H9 (cell line): ENCODE data around the gene C5AR1. TPM values are rescaled to one million over a fixed set of nuclear protein-coding genes. Genes with fewer than 3 reads are reported as not detected.

Source experiments
- DNase-seq: peaks from one replicate; pipeline ENCODE4 v3.0.0-alpha.2; 2017
- H2AFZ ChIP-seq: one replicate; pipeline ENCODE4 v1.6.1; 2013; ENCODE audit warnings: mild to moderate bottlenecking, low read length, control low read depth, moderate library complexity
- H2AK5ac ChIP-seq: 2 replicates; pipeline ENCODE4 v1.6.1; 2013; ENCODE audit warnings: low read length, control low read depth, mixed read lengths; ENCODE audit not compliant: insufficient read length
- H2BK120ac ChIP-seq: one replicate; pipeline ENCODE4 v1.6.1; 2013; ENCODE audit warnings: low read depth, mild to moderate bottlenecking, low read length, control low read depth, inconsistent platforms; ENCODE audit not compliant: poor library complexity, severe bottlenecking
- H2BK12ac ChIP-seq: 2 replicates; pipeline ENCODE4 v1.6.1; 2013; ENCODE audit warnings: low read length, control low read depth, mixed read lengths, low read depth; ENCODE audit not compliant: insufficient read length
- H2BK15ac ChIP-seq: 2 replicates; pipeline ENCODE4 v1.6.1; 2013; ENCODE audit warnings: low read depth, low read length, control low read depth
- H2BK20ac ChIP-seq: one replicate; pipeline ENCODE4 v1.6.1; 2013; ENCODE audit warnings: low read depth, mild to moderate bottlenecking, low read length, control low read depth, inconsistent platforms; ENCODE audit not compliant: poor library complexity, severe bottlenecking
- H2BK5ac ChIP-seq: 2 replicates; pipeline ENCODE4 v1.6.1; 2013; ENCODE audit warnings: low read length, control low read depth, mixed read lengths; ENCODE audit not compliant: insufficient read length
- H3K14ac ChIP-seq: 2 replicates; pipeline ENCODE4 v1.6.1; 2013; ENCODE audit warnings: low read length, control low read depth; ENCODE audit not compliant: insufficient read depth
- H3K18ac ChIP-seq: 2 replicates; pipeline ENCODE4 v1.6.1; 2013; ENCODE audit warnings: low read depth, mild to moderate bottlenecking, mixed read lengths, low read length, control low read depth; ENCODE audit not compliant: insufficient read length
- H3K23ac ChIP-seq: 2 replicates; pipeline ENCODE4 v1.6.1; 2013; ENCODE audit warnings: low read length, control low read depth, mixed read lengths, low read depth; ENCODE audit not compliant: insufficient read length
- H3K23me2 ChIP-seq: 2 replicates; pipeline ENCODE4 v1.6.1; 2013; ENCODE audit warnings: low read depth, mild to moderate bottlenecking, mixed read lengths, low read length, control low read depth; ENCODE audit not compliant: insufficient read length, poor library complexity, severe bottlenecking
- H3K27ac ChIP-seq: 2 replicates; pipeline ENCODE4 v1.5.1; 2013; ENCODE audit warnings: low read length, control low read depth, mixed read lengths, low read depth; ENCODE audit not compliant: insufficient read length
- H3K27me3 ChIP-seq: 2 replicates; pipeline ENCODE4 v1.6.1; 2013; ENCODE audit warnings: low read length, control low read depth, inconsistent platforms; ENCODE audit not compliant: insufficient read depth
- H3K4ac ChIP-seq: 2 replicates; pipeline ENCODE4 v1.6.1; 2013; ENCODE audit warnings: low read depth, mild to moderate bottlenecking, control low read depth, inconsistent platforms, low read length, moderate library complexity
- H3K4me1 ChIP-seq: 2 replicates; pipeline ENCODE4 v1.6.1; 2013; ENCODE audit warnings: low read length, control low read depth, inconsistent platforms; ENCODE audit not compliant: insufficient read depth
- H3K4me2 ChIP-seq: 2 replicates; pipeline ENCODE4 v1.6.1; 2013; ENCODE audit warnings: low read length, control low read depth, mixed read lengths; ENCODE audit not compliant: insufficient read length, insufficient read depth
- H3K56ac ChIP-seq: 2 replicates; pipeline ENCODE4 v1.6.1; 2013; ENCODE audit warnings: low read depth, mild to moderate bottlenecking, mixed read lengths, low read length, control low read depth; ENCODE audit not compliant: insufficient read length
- H3K79me1 ChIP-seq: 2 replicates; pipeline ENCODE4 v1.6.1; 2013; ENCODE audit warnings: low read depth, mild to moderate bottlenecking, moderate library complexity, low read length, control low read depth, inconsistent platforms; ENCODE audit not compliant: insufficient read depth, poor library complexity, severe bottlenecking
- H3K79me2 ChIP-seq: 2 replicates; pipeline ENCODE4 v1.6.1; 2013; ENCODE audit warnings: low read length, control low read depth, inconsistent platforms; ENCODE audit not compliant: insufficient read depth
- H3K9ac ChIP-seq: 2 replicates; pipeline ENCODE4 v1.6.1; 2013; ENCODE audit warnings: low read length, control low read depth, mixed read lengths; ENCODE audit not compliant: insufficient read length; ENCODE audit errors: extremely low read depth
- H3K9me3 ChIP-seq: one replicate; pipeline ENCODE4 v1.6.1; 2013; ENCODE audit warnings: low read depth, low read length, inconsistent platforms; ENCODE audit not compliant: control insufficient read depth
- H3T11ph ChIP-seq: one replicate; pipeline ENCODE4 v1.6.1; 2013; ENCODE audit warnings: mild to moderate bottlenecking, low read length, control low read depth, inconsistent platforms
- H4K20me1 ChIP-seq: one replicate; pipeline ENCODE4 v1.6.1; 2013; ENCODE audit not compliant: control insufficient read depth, insufficient read length, insufficient read depth
- H4K5ac ChIP-seq: 2 replicates; pipeline ENCODE4 v1.6.1; 2013; ENCODE audit warnings: low read depth, mild to moderate bottlenecking, mixed read lengths, low read length, control low read depth; ENCODE audit not compliant: insufficient read length
- H4K8ac ChIP-seq: replicated peaks from 2 replicates; pipeline ENCODE4 v1.6.1; 2013; ENCODE audit warnings: low read length, control low read depth, mixed read lengths, low read depth; ENCODE audit not compliant: insufficient read length
- H4K91ac ChIP-seq: 2 replicates; pipeline ENCODE4 v1.6.1; 2013; ENCODE audit warnings: low read depth, mild to moderate bottlenecking, moderate library complexity, mixed read lengths, low read length, control low read depth; ENCODE audit not compliant: insufficient read length
- H3K27ac Mint-ChIP-seq, 3 experiments: 2 replicates in 2 of 3; 3 replicates in 1 of 3; pipeline ENCODE4 v1.8.0; 2020 to 2021; ENCODE audit warnings: mixed read lengths in 3 of 3, mild to moderate bottlenecking in 1 of 3, moderate library complexity in 1 of 3
- H3K27me3 Mint-ChIP-seq: 2 replicates; pipeline ENCODE4 v1.8.0; 2021; ENCODE audit warnings: low read depth, mild to moderate bottlenecking, moderate library complexity, mixed read lengths
- H3K36me3 Mint-ChIP-seq, 3 experiments: 2 replicates in 2 of 3; 3 replicates in 1 of 3; pipeline ENCODE4 v1.8.0; 2020 to 2021; ENCODE audit warnings: low read depth in 3 of 3, mixed read lengths in 3 of 3; ENCODE audit not compliant: insufficient read depth in 1 of 3
- H3K4me1 Mint-ChIP-seq, 2 experiments: 2 replicates each; pipeline ENCODE4 v1.8.0; 2020; ENCODE audit warnings: mixed read lengths in 2 of 2
- H3K4me3 Mint-ChIP-seq, 2 experiments: 2 replicates in 1 of 2; 3 replicates in 1 of 2; pipeline ENCODE4 v1.8.0; 2020 to 2021; ENCODE audit warnings: mild to moderate bottlenecking in 2 of 2, mixed read lengths in 2 of 2, moderate library complexity in 1 of 2
- H3K9me3 Mint-ChIP-seq, 2 experiments: 2 replicates in 1 of 2; 3 replicates in 1 of 2; pipeline ENCODE4 v1.8.0; 2020; ENCODE audit warnings: mild to moderate bottlenecking in 2 of 2, mixed read lengths in 2 of 2, moderate library complexity in 1 of 2
- CTCF ChIP-seq: fragments of 200-600 bp; sonication (generic); conservative IDR thresholded peaks from 3 replicates; pipeline ENCODE4 v1.8.0; 2021; ENCODE audit warnings: antibody characterized with exemption, mild to moderate bottlenecking
- WGBS: extraction: QIAGEN DNeasy Blood & Tissue Kit; methylation state at CpG from one replicate; pipeline ENCODE4 v1.1.7; 2013; ENCODE audit warnings: missing lambda C conversion rate, low lambda C conversion rate, mixed read lengths; ENCODE audit not compliant: insufficient read length; ENCODE audit errors: extremely low coverage; 5-methylcytosine and 5-hydroxymethylcytosine counted together
- total RNA-seq: library from RNA; stranded (reverse); gene quantifications from 2 replicates; pipeline ENCODE4 v1.2.1, GENCODE V29; 2021

The C5AR1 gene
- total RNA-seq, 1 experiment from 2014 or later: 1.8 TPM

GRCh38 chr19:47324502-47324901, 14.8 kb downstream of the C5AR1 start:
- no CpG with 5 or more reads among the region's 9 CpGs for WGBS
- TF ChIP-seq CTCF: no peak
- Mint-ChIP-seq H3K27me3 (peaks cover 7% of the 10 kb centered on the region), H3K4me3 (no peak overlapping the region), H3K4me1 (peaks cover 0 to 3% of the 10 kb centered on the region in 2 experiments; a peak in 1 of 4 replicates), H3K27ac (no peak overlapping the region), H3K9me3 (no peaks in the 10 kb centered on the region; a peak in 1 of 5 replicates), H3K36me3 (no peaks in the 10 kb centered on the region; a peak in 1 of 7 replicates)
- no peak overlapping the region for H3K4me2 ChIP-seq
- peaks cover 3% of the 10 kb centered on the region for H3K23me2 ChIP-seq
- H3K9me3 ChIP-seq: no peaks in the 10 kb centered on the region
- H3K4me1 ChIP-seq: no peaks in the 10 kb centered on the region
- peak overlapping the region; percentile 17 for H3K18ac ChIP-seq
- no peak for DNase-seq
- H3K79me1 ChIP-seq: no peaks in the 10 kb centered on the region
- no peak overlapping the region for H4K91ac ChIP-seq
- no peaks in the 10 kb centered on the region for H3K27me3 ChIP-seq
- H2AK5ac ChIP-seq: no peak overlapping the region
- H2BK15ac ChIP-seq: no peak overlapping the region
- no peak overlapping the region for H4K5ac ChIP-seq
- H4K20me1 ChIP-seq: no peaks in the 10 kb centered on the region
- no peak overlapping the region for H2BK5ac ChIP-seq
- H3K14ac ChIP-seq: peak overlapping the region; percentile 12; the same call in 1 of the 2 replicates
- no peak overlapping the region for H3K9ac ChIP-seq
- H3K27ac ChIP-seq: no peak overlapping the region
- H3K56ac ChIP-seq: no peak overlapping the region
- H2BK120ac ChIP-seq: no peak overlapping the region
- H2BK12ac ChIP-seq: no peak overlapping the region
- peak overlapping the region; percentile 23 for H2AFZ ChIP-seq
- H3K4ac ChIP-seq: no peak overlapping the region; the same call in 1 of the 2 replicates
- no peak overlapping the region for H2BK20ac ChIP-seq
- no peaks in the 10 kb centered on the region for H3K79me2 ChIP-seq
- H3K23ac ChIP-seq: no peak overlapping the region
- H3T11ph ChIP-seq: no peak overlapping the region
- H4K8ac ChIP-seq: no peak overlapping the region
